Neural crest cell (in vitro differentiated cells): ENCODE data around the gene ALOXE3. TPM values are rescaled to one million over a fixed set of nuclear protein-coding genes. Genes with fewer than 3 reads are reported as not detected.

Source experiments
- DNase-seq: peaks from one replicate; pipeline ENCODE4 v3.0.0; 2021; ENCODE audit warnings: low read depth, mixed read lengths, low spot score
- H3K27ac Mint-ChIP-seq: one replicate; pipeline ENCODE4 v1.8.0; 2021; ENCODE audit warnings: mild to moderate bottlenecking, mixed read lengths; ENCODE audit not compliant: unreplicated experiment
- H3K27me3 Mint-ChIP-seq: 2 replicates; pipeline ENCODE4 v1.8.0; 2021; ENCODE audit warnings: low read depth, mild to moderate bottlenecking, mixed read lengths
- H3K36me3 Mint-ChIP-seq: 2 replicates; pipeline ENCODE4 v1.8.0; 2021; ENCODE audit warnings: low read depth, mild to moderate bottlenecking, mixed read lengths
- H3K4me1 Mint-ChIP-seq: 2 replicates; pipeline ENCODE4 v1.8.0; 2021; ENCODE audit warnings: mixed read lengths
- H3K4me3 Mint-ChIP-seq: one replicate; pipeline ENCODE4 v1.8.0; 2021; ENCODE audit warnings: mild to moderate bottlenecking, mixed read lengths
- H3K9me3 Mint-ChIP-seq: 2 replicates; pipeline ENCODE4 v1.8.0; 2021; ENCODE audit warnings: mixed read lengths
- CTCF ChIP-seq: fragments of 200-600 bp; sonication (generic); conservative IDR thresholded peaks from 2 replicates; pipeline ENCODE4 v1.5.0; 2021; ENCODE audit warnings: antibody characterized with exemption, mild to moderate bottlenecking
- total RNA-seq: library from RNA; stranded (reverse); gene quantifications from 2 replicates; pipeline ENCODE4 v1.2.1, GENCODE V29; 2021

Gene ALOXE3
- total RNA-seq, 1 donor from 2014 or later: not detected

GRCh38 chr17:8160224-8160577 lies 41.9 kb upstream of the ALOXE3 start:
- no peak for DNase-seq
- Mint-ChIP-seq H3K27ac (no peak overlapping the region), H3K4me3 (peak overlapping the region; percentile 80), H3K27me3 (peaks cover 2% of the 10 kb centered on the region), H3K36me3 (peaks cover 12% of the 10 kb centered on the region), H3K4me1 (peaks cover 46% of the 10 kb centered on the region), H3K9me3 (no peaks in the 10 kb centered on the region)
- TF ChIP-seq CTCF: no peak

DNA sequence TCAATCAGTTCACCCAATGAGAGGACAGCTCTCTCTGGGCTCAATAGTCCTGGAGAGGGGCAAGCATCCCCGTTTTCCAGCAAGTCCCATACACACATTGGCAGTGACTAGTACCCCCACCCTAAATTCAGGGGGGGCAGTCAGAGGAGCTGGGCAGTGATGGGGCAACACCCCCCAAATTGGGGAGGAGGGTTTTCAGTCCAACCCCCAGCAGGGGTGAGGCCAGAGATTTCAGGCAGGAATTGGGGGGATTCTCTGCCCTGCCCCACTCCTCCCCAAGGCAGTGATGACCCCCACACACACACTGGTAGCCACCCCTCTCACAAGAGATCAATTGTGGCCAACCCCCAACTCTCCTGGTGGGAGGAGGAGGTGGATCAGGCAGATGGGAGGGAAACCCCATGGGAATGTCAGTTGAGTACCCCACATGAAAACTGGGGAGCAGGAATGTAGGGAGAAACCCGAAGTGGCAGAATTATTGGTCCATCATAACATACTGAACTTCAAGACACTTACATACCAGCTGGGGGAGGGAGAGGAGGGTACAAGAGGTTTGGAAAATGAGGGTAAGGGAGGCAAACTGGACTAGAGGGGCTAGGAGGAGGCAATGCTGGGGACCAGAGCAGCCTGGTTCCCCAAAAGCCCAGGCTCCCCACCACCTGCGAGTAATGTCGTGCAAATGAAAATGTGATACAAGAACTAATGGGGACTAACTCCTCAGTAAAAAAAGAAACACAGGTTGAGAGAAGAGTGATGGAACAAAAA lies 41.3 kb upstream of the ALOXE3 start:
- Mint-ChIP-seq H3K4me1 (peaks cover 41% of the 10 kb centered on the region), H3K4me3 (peak overlapping the region; percentile 80), H3K9me3 (no peaks in the 10 kb centered on the region), H3K36me3 (peaks cover 12% of the 10 kb centered on the region), H3K27me3 (peaks cover 2% of the 10 kb centered on the region), H3K27ac (no peak overlapping the region)
- DNase-seq: no peak
- TF ChIP-seq CTCF: no peak

DNA sequence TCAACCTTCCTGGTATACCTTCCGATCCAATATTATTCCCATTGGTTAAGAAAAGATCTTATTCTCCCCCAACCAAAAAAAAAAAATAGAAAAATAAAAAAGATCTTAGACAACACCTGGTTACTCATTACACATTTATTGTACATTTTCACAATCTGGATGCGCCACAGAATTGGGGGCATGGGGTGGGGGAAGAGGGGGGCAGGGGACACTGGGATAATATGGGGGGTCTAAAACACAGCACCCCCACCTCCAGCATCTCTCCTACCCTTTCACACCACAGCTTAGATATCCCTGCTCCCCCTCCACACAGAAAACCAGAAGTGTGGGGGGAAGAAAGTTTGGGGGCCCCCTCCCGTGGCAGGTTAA lies 40.7 kb upstream of the ALOXE3 start:
- no peak for DNase-seq
- Mint-ChIP-seq H3K4me1 (peaks cover 35% of the 10 kb centered on the region), H3K9me3 (no peaks in the 10 kb centered on the region), H3K36me3 (peaks cover 12% of the 10 kb centered on the region), H3K4me3 (peak overlapping the region; percentile 93), H3K27me3 (peaks cover 2% of the 10 kb centered on the region), H3K27ac (no peak overlapping the region)
- no peak for TF ChIP-seq CTCF

- peak; percentile 97 for DNase-seq
- H3K27me3 Mint-ChIP-seq: peaks cover 2% of the 10 kb centered on the region
- H3K4me1 Mint-ChIP-seq: peaks cover 30% of the 10 kb centered on the region
- H3K9me3 Mint-ChIP-seq: no peaks in the 10 kb centered on the region
- TF ChIP-seq CTCF: peak; percentile 86
- peak overlapping the region; percentile 93 for H3K4me3 Mint-ChIP-seq
- H3K27ac Mint-ChIP-seq: no peak overlapping the region
- H3K36me3 Mint-ChIP-seq: peaks cover 12% of the 10 kb centered on the region
Observed at GRCh38 chr17:8158267-8159031, 40.1 kb upstream of the ALOXE3 start.

GRCh38 chr17:8156246-8156992 lies 38.1 kb upstream of the ALOXE3 start:
- Mint-ChIP-seq H3K9me3 (no peaks in the 10 kb centered on the region), H3K27ac (no peak overlapping the region), H3K27me3 (peaks cover 2% of the 10 kb centered on the region), H3K4me3 (no peak overlapping the region), H3K4me1 (peaks cover 26% of the 10 kb centered on the region), H3K36me3 (peaks cover 9% of the 10 kb centered on the region)
- TF ChIP-seq CTCF: no peak
- peak; percentile 98 for DNase-seq
